Right atrium auricular region (tissue), 2 donors: ENCODE data around the gene SNAP47. TPM values are rescaled to one million over a fixed set of nuclear protein-coding genes. Genes with fewer than 3 reads are reported as not detected.

Experiments
- DNase-seq: peaks from one replicate; pipeline ENCODE4 v3.0.0-alpha.2; 2019; ENCODE audit warnings: low spot score
- H3K27ac ChIP-seq, 2 donors: fragments of 200-600 bp; sonication (generic); 1 replicate in 1 of 2; 2 replicates in 1 of 2; pipeline ENCODE4 v1.5.1; 2016 to 2019
- H3K27me3 ChIP-seq, 2 donors: fragments of 200-600 bp; sonication (generic); one replicate each; pipeline versions ENCODE4 v1.5.1 to v1.6.0; 2017 to 2019
- H3K36me3 ChIP-seq: fragments of 200-600 bp; sonication (generic); one replicate; pipeline ENCODE4 v1.5.1; 2016
- H3K4me1 ChIP-seq, 2 donors: fragments of 200-600 bp; sonication (generic); one replicate each; pipeline versions ENCODE4 v1.5.1 to v1.6.0; 2017 to 2019
- H3K4me3 ChIP-seq, 2 donors: fragments of 200-600 bp; sonication (generic); 1 replicate in 1 of 2; 2 replicates in 1 of 2; pipeline ENCODE4 v1.5.1; 2017 to 2019; ENCODE audit warnings: mild to moderate bottlenecking in 1 of 2, moderate library complexity in 1 of 2
- H3K9me3 ChIP-seq, 2 donors: fragments of 200-600 bp; sonication (generic); one replicate each; pipeline ENCODE4 v1.5.1; 2019
- total RNA-seq, 2 donors: library from RNA; depleted of rRNA; stranded (reverse); fragments of >200 nt; gene quantifications; one replicate each; pipeline ENCODE4 v1.1.0, GENCODE V29; 2016
- TF ChIP-seq, protein P1 (sequence below), 2 donors: fragments of 200-600 bp; sonication (generic); IDR thresholded peaks; one replicate each; pipeline ENCODE4 v1.5.1; 2019; ENCODE audit warnings: antibody characterized with exemption in 2 of 2

Gene SNAP47
- total RNA-seq, 2 donors from 2014 or later: 39.1 to 102 TPM

DNA sequence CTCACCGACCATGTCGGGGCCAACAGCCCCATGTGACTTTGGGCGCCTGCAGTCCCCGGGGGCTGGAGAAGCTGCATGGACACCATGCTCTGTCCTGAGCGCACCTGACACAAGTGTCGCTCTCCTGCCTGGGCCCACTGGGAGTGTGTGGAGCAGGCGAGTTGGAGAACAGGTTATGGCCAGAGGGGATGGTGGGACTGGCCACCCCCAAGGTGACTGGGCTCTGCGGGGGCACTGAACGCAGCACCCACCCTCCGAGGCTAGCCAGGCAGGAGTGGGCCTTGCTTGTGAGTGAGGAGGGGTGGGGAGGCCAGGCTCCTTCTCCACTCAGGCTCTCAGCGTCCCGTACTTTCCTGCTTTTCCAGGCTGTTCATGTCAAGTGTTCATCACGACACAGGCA lies 35.6 kb downstream of the SNAP47 start:
- DNase-seq: no peak
- Histone ChIP-seq H3K9me3 (no peaks in the 10 kb centered on the region), H3K27ac (no peak overlapping the region), H3K36me3 (peaks cover 34% of the 10 kb centered on the region), H3K27me3 (no peaks in the 10 kb centered on the region), H3K4me3 (no peak overlapping the region), H3K4me1 (peaks cover 0 to 14% of the 10 kb centered on the region in 2 donors)
- TF ChIP-seq, protein P1, sequence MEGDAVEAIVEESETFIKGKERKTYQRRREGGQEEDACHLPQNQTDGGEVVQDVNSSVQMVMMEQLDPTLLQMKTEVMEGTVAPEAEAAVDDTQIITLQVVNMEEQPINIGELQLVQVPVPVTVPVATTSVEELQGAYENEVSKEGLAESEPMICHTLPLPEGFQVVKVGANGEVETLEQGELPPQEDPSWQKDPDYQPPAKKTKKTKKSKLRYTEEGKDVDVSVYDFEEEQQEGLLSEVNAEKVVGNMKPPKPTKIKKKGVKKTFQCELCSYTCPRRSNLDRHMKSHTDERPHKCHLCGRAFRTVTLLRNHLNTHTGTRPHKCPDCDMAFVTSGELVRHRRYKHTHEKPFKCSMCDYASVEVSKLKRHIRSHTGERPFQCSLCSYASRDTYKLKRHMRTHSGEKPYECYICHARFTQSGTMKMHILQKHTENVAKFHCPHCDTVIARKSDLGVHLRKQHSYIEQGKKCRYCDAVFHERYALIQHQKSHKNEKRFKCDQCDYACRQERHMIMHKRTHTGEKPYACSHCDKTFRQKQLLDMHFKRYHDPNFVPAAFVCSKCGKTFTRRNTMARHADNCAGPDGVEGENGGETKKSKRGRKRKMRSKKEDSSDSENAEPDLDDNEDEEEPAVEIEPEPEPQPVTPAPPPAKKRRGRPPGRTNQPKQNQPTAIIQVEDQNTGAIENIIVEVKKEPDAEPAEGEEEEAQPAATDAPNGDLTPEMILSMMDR (IDR thresholded peaks at IDR 0.05): no peak

DNA sequence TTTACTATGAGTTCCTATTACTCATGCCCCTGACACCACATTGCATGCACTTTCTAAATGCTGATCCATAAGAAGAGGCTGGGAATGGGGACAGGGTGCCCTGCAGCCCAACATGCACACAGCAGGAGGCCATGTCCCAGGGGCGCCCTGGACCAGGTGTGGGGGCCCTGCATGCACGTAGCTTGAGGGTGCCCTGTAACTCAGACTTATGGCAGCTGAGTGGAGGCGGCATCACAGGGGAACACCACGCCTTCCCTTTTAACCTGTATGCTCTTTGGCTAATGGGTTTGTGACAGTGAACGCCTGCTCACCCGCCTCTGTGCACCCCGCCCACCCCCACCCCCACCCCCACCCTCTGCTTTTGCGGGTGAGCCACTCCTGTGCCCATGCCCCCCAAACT lies 36.1 kb downstream of the SNAP47 start:
- Histone ChIP-seq H3K27ac (no peak overlapping the region), H3K36me3 (peaks cover 39% of the 10 kb centered on the region), H3K4me3 (no peak overlapping the region), H3K27me3 (no peaks in the 10 kb centered on the region), H3K4me1 (peaks cover 0 to 9% of the 10 kb centered on the region in 2 donors), H3K9me3 (no peaks in the 10 kb centered on the region)
- DNase-seq: no peak
- TF ChIP-seq, protein P1 (IDR thresholded peaks at IDR 0.05): no peak

- peaks cover 0 to 5% of the 10 kb centered on the region in 2 donors for H3K4me1 ChIP-seq
- no peaks in the 10 kb centered on the region for H3K9me3 ChIP-seq
- no peak overlapping the region for H3K4me3 ChIP-seq
- H3K36me3 ChIP-seq: peaks cover 43% of the 10 kb centered on the region
- TF ChIP-seq, protein P1 (IDR thresholded peaks at IDR 0.05): no peak
- H3K27ac ChIP-seq: no peak overlapping the region
- no peaks in the 10 kb centered on the region for H3K27me3 ChIP-seq
- DNase-seq: no peak
Measured at GRCh38 chr1:227771771-227772170, 36.5 kb downstream of the SNAP47 start.

- Histone ChIP-seq H3K36me3 (peaks cover 27% of the 10 kb centered on the region), H3K27ac (no peak overlapping the region), H3K27me3 (no peaks in the 10 kb centered on the region), H3K4me3 (no peak overlapping the region), H3K4me1 (peaks cover 0 to 4% of the 10 kb centered on the region in 2 donors), H3K9me3 (no peaks in the 10 kb centered on the region)
- DNase-seq: no peak
- TF ChIP-seq, protein P1 (IDR thresholded peaks at IDR 0.05): no peak
Measured at GRCh38 chr1:227773558-227773957, 38.3 kb downstream of the SNAP47 start.

DNA sequence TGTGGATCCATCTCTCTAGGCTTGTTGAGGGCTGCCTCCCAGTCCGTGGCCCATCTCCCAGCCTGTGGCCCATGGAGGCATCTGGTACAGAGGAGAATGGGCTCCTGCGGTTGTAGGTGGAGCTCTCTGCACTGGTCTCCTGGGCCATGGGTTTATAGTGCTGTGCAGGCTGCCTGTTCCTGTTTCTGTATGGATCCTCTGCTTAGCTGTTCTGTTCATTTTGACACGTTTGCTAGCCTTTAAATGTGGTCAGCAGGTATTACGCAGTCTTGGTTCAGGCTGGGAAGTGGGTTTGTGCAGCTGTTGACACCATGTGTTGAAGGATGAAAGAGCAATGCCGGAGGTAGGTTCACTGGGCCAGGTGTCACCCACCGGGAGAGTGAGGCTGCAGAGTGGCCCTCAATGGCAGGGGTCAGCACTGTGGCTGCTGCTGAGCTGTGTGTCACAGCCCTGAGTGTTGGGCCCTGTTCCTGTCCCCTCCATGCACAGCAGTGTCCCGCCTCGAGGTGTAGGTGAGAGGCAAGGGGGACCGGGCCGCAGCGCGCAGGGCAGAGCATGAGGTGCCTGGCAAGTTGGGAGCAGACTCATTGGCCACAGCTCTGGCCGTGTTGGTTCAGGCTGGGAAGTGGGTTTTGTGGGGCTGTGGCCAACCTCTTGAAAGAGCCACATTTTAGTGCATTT lies 39.0 kb downstream of the SNAP47 start:
- Histone ChIP-seq H3K27me3 (no peaks in the 10 kb centered on the region), H3K36me3 (peaks cover 20% of the 10 kb centered on the region), H3K4me1 (peaks cover 0 to 4% of the 10 kb centered on the region in 2 donors), H3K9me3 (no peaks in the 10 kb centered on the region), H3K27ac (no peak overlapping the region), H3K4me3 (no peak overlapping the region)
- no peak for DNase-seq
- TF ChIP-seq, protein P1 (IDR thresholded peaks at IDR 0.05): no peak
